ENCODE measurements around the gene CNTNAP3.
"Not testable (repeated sequence)": the region's sequence is repeated elsewhere in the genome, so short reads cannot be mapped to it uniquely, and the experiment has no call there.

CNTNAP3 gene

DNA sequence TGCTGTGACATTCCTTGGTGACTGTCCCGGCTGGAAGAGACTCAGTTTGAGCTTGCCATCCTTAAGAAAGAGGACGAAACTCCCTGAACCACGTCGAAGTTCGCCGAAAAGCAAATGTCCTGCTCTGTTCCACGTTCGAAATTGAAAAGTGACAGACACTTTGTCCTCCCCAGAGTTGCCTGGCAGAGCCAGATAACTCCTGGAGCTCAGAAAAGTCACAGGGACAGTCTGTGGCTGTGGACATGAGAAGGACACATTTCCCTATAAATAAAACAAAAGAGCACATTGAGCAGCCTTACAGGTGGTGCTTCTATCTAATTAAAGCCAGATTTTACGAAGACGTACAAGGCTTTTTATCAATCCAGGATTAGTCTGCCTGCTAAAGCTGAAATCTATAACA is 116.6 kb downstream of the CNTNAP3 start:
- not testable (repeated sequence) for H3K9ac ChIP-seq (ENCODE audit: low read depth in 1 of 2, low read length in 2 of 2); H3K27me3 ChIP-seq (ENCODE audit: control insufficient read depth in 1 of 2, insufficient read depth in 2 of 2, low read length in 2 of 2); H3K4me3 ChIP-seq (ENCODE audit: low read depth in 1 of 2, low read length in 2 of 2); H3K9me3 ChIP-seq (ENCODE audit: control insufficient read depth in 1 of 2, low read length in 2 of 2); H3K4me1 ChIP-seq (ENCODE audit: control insufficient read depth in 1 of 2, insufficient read depth in 2 of 2, low read length in 2 of 2); H3K27ac ChIP-seq (ENCODE audit: low read depth, low read length); H3K36me3 ChIP-seq (ENCODE audit: control insufficient read depth in 1 of 2, insufficient read depth in 2 of 2, low read length in 2 of 2)

DNA sequence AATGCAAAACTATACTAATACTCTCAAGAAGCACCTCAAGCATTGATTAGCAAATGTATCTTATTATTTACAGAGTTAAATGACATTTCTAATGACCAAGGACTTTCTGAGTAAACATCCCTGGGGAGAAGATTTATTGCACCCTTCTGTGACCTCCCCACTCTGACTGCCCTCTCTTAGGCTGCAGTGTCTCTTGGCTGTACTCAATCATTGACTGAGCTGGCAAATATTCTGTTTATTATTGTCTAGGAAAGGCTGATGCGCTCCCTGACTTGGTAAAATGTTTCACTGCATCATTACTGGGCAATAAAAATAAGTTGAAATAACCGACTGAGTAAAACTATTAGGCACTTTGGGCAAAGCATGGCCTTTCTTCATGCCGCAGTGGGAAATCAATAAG is 130.3 kb downstream of the CNTNAP3 start:
- not testable (repeated sequence) for H3K9ac ChIP-seq (ENCODE audit: low read depth in 1 of 2, low read length in 2 of 2); H3K36me3 ChIP-seq (ENCODE audit: control insufficient read depth in 1 of 2, insufficient read depth in 2 of 2, low read length in 2 of 2); H3K4me1 ChIP-seq (ENCODE audit: control insufficient read depth in 1 of 2, insufficient read depth in 2 of 2, low read length in 2 of 2); H3K4me3 ChIP-seq (ENCODE audit: low read depth in 1 of 2, low read length in 2 of 2); H3K9me3 ChIP-seq (ENCODE audit: control insufficient read depth in 1 of 2, low read length in 2 of 2); H3K27me3 ChIP-seq (ENCODE audit: control insufficient read depth in 1 of 2, insufficient read depth in 2 of 2, low read length in 2 of 2); H3K27ac ChIP-seq (ENCODE audit: low read depth, low read length)

DNA sequence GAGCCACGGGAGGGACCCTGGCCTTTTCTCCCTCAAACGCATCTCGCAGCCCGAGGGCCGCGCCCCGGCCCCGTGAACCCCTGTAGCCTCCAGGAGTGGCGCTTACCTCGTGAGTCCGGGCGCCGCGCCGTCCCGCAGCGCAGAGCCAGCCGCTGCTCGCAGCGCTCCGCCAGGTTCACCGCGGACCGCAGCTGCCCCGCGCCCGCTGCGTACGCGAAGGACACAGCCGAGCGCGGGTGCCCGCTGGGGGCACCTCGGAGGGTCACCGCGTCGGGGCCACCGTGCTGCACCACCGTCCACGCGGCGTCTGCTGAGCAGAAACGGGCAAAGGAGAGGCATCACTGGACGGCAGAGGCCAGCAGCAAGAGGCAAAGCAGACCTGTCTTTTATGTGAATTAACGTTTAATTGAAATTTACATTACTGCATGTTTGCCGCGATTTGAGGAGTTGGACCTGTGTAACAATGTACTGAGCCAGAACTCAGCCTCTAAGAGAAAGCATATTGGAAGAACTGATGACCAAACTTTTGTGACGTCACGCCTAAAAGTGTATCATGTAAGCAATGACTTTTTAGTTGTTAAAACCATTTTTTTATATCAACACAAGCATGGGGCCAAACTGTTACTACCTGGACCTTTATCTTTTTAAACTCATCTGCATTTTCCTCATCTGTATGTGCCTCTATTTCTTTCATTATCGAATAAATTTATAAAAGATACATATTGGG is 155.0 kb downstream of the CNTNAP3 start:
- H3K9ac ChIP-seq (ENCODE audit: low read depth in 1 of 2, low read length in 2 of 2); H3K9me3 ChIP-seq (ENCODE audit: control insufficient read depth in 1 of 2, low read length in 2 of 2); H3K4me1 ChIP-seq (ENCODE audit: control insufficient read depth in 1 of 2, insufficient read depth in 2 of 2, low read length in 2 of 2); H3K27me3 ChIP-seq (ENCODE audit: control insufficient read depth in 1 of 2, insufficient read depth in 2 of 2, low read length in 2 of 2); H3K27ac ChIP-seq (ENCODE audit: low read depth, low read length); H3K4me3 ChIP-seq (ENCODE audit: low read depth in 1 of 2, low read length in 2 of 2); H3K36me3 ChIP-seq (ENCODE audit: control insufficient read depth in 1 of 2, insufficient read depth in 2 of 2, low read length in 2 of 2): not testable (repeated sequence)

DNA sequence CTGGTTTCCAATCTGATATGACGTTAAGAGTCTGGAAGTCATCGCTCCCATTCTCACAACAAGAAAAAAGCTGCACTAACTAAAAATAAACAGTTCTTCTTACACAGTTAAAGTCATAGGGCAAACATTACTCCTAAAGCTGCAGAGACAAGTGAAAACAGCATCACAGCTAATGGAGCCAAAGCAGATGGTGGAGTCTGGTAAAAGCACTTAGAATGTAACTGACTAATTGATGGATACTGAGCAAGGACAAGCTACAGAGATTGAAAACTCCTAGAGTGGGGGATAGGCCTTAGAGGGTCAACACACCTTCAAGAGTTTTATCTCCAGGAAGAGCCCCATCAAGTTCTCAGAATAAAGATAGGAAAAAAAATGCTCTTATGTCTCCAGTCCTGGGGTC is 166.6 kb downstream of the CNTNAP3 start:
- H3K9ac ChIP-seq (ENCODE audit: low read depth in 1 of 2, low read length in 2 of 2); H3K36me3 ChIP-seq (ENCODE audit: control insufficient read depth in 1 of 2, insufficient read depth in 2 of 2, low read length in 2 of 2); H3K27ac ChIP-seq (ENCODE audit: low read depth, low read length); H3K4me3 ChIP-seq (ENCODE audit: low read depth in 1 of 2, low read length in 2 of 2); H3K27me3 ChIP-seq (ENCODE audit: control insufficient read depth in 1 of 2, insufficient read depth in 2 of 2, low read length in 2 of 2); H3K4me1 ChIP-seq (ENCODE audit: control insufficient read depth in 1 of 2, insufficient read depth in 2 of 2, low read length in 2 of 2); H3K9me3 ChIP-seq (ENCODE audit: control insufficient read depth in 1 of 2, low read length in 2 of 2): not testable (repeated sequence)

- H3K4me3 ChIP-seq (ENCODE audit: low read depth in 1 of 2, low read length in 2 of 2); H3K9me3 ChIP-seq (ENCODE audit: control insufficient read depth in 1 of 2, low read length in 2 of 2); H3K27me3 ChIP-seq (ENCODE audit: control insufficient read depth in 1 of 2, insufficient read depth in 2 of 2, low read length in 2 of 2); H3K36me3 ChIP-seq (ENCODE audit: control insufficient read depth in 1 of 2, insufficient read depth in 2 of 2, low read length in 2 of 2); H3K9ac ChIP-seq (ENCODE audit: low read depth in 1 of 2, low read length in 2 of 2); H3K27ac ChIP-seq (ENCODE audit: low read depth, low read length); H3K4me1 ChIP-seq (ENCODE audit: control insufficient read depth in 1 of 2, insufficient read depth in 2 of 2, low read length in 2 of 2): not testable (repeated sequence)
Observed at GRCh38 chr9:39111746-39112145, 176.2 kb downstream of the CNTNAP3 start.

DNA sequence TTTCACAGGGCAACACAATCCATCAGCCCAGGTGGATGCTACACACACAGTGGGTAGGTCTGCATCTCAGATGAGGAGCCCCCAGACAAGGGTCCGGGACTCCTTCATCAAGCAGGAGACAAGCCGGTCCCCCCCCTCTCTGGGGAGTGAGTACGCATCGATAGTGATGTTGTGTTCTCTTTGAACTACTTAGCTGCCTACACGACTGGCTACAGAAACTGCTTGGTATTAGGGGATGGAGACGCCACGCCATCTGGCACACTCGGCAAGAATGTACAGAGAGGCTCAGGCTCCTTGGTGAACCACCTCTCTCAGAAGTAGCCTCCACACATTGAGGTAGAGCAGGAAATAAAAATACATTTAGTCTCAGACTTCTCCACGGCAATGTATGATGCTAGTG is 179.8 kb downstream of the CNTNAP3 start:
- no peaks in the 10 kb centered on the region for H3K27me3 ChIP-seq (ENCODE audit: control insufficient read depth in 1 of 2, insufficient read depth in 2 of 2, low read length in 2 of 2)
- H3K27ac ChIP-seq (ENCODE audit: low read depth, low read length) = no peak overlapping the region
- no peak overlapping the region for H3K4me3 ChIP-seq (ENCODE audit: low read depth in 1 of 2, low read length in 2 of 2)
- H3K9me3 ChIP-seq (ENCODE audit: control insufficient read depth in 1 of 2, low read length in 2 of 2) = no peaks in the 10 kb centered on the region
- H3K4me1 ChIP-seq (ENCODE audit: control insufficient read depth in 1 of 2, insufficient read depth in 2 of 2, low read length in 2 of 2) = no peaks in the 10 kb centered on the region
- no peak overlapping the region for H3K9ac ChIP-seq (ENCODE audit: low read depth in 1 of 2, low read length in 2 of 2)
- no peaks in the 10 kb centered on the region for H3K36me3 ChIP-seq (ENCODE audit: control insufficient read depth in 1 of 2, insufficient read depth in 2 of 2, low read length in 2 of 2)

DNA sequence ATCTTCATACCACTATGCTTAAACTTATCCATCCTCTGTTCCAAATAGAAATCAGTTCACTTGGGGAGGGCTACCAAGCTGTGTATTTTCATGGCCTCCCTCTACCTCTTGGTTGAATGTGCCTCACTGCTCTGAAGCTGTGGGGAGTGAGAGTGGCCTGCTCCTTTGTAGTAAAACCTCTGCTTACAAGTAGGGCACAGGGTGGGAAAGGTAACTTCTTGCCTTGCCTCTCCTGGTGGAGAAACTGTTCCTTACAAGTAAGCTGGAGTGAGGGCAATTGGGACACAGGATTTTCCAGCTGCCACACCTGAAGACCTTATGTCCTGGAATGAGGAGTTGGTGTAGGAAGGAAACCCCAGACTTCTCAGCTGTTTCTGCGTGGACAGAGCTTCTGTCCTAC is 190.8 kb downstream of the CNTNAP3 start:
- not testable (repeated sequence) for H3K27ac ChIP-seq (ENCODE audit: low read depth, low read length); H3K9ac ChIP-seq (ENCODE audit: low read depth in 1 of 2, low read length in 2 of 2); H3K4me1 ChIP-seq (ENCODE audit: control insufficient read depth in 1 of 2, insufficient read depth in 2 of 2, low read length in 2 of 2); H3K9me3 ChIP-seq (ENCODE audit: control insufficient read depth in 1 of 2, low read length in 2 of 2); H3K27me3 ChIP-seq (ENCODE audit: control insufficient read depth in 1 of 2, insufficient read depth in 2 of 2, low read length in 2 of 2); H3K4me3 ChIP-seq (ENCODE audit: low read depth in 1 of 2, low read length in 2 of 2); H3K36me3 ChIP-seq (ENCODE audit: control insufficient read depth in 1 of 2, insufficient read depth in 2 of 2, low read length in 2 of 2)

DNA sequence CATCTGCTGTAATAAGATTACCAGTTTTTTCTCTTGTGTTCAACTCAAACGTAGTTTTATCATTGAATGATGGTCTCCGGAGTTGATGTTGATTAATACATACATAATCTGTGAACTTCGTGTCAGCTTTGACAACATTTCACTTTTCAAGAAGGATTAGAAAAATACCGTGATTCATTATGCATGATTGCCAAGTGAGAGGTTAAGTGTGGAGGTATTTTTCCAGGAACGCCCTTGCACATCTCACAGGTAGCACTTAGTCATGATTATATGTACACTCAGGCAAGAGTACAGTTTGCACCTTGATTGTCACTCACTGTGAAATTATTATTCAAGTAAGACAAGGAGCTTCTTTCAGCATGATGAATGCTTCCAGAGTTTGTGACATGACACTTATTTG is 202.7 kb downstream of the CNTNAP3 start:
- H3K27ac ChIP-seq (ENCODE audit: low read depth, low read length); H3K9ac ChIP-seq (ENCODE audit: low read depth in 1 of 2, low read length in 2 of 2); H3K27me3 ChIP-seq (ENCODE audit: control insufficient read depth in 1 of 2, insufficient read depth in 2 of 2, low read length in 2 of 2); H3K36me3 ChIP-seq (ENCODE audit: control insufficient read depth in 1 of 2, insufficient read depth in 2 of 2, low read length in 2 of 2); H3K9me3 ChIP-seq (ENCODE audit: control insufficient read depth in 1 of 2, low read length in 2 of 2); H3K4me3 ChIP-seq (ENCODE audit: low read depth in 1 of 2, low read length in 2 of 2); H3K4me1 ChIP-seq (ENCODE audit: control insufficient read depth in 1 of 2, insufficient read depth in 2 of 2, low read length in 2 of 2): not testable (repeated sequence)

DNA sequence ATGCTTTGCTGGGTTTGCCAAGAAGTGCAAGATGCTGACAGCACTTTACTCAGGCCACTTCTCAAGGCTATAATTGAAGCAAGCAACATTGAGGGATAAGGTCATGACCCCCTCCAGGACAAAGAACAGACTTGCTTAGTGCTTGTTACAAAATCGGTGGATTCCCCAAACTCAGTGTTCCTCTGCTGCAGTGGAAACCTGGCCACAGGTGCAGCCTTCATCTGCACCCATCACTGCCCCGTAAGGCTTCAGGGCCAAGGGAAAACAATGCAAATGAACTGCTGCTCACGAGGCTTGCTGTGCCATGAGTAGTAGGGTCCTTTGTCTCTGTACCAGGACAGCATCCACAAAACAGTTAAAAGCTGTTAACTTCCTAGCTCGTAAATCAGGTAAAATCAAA is 205.4 kb downstream of the CNTNAP3 start:
- not testable (repeated sequence) for H3K36me3 ChIP-seq (ENCODE audit: control insufficient read depth in 1 of 2, insufficient read depth in 2 of 2, low read length in 2 of 2); H3K27me3 ChIP-seq (ENCODE audit: control insufficient read depth in 1 of 2, insufficient read depth in 2 of 2, low read length in 2 of 2); H3K9me3 ChIP-seq (ENCODE audit: control insufficient read depth in 1 of 2, low read length in 2 of 2); H3K27ac ChIP-seq (ENCODE audit: low read depth, low read length); H3K4me1 ChIP-seq (ENCODE audit: control insufficient read depth in 1 of 2, insufficient read depth in 2 of 2, low read length in 2 of 2); H3K4me3 ChIP-seq (ENCODE audit: low read depth in 1 of 2, low read length in 2 of 2); H3K9ac ChIP-seq (ENCODE audit: low read depth in 1 of 2, low read length in 2 of 2)

DNA sequence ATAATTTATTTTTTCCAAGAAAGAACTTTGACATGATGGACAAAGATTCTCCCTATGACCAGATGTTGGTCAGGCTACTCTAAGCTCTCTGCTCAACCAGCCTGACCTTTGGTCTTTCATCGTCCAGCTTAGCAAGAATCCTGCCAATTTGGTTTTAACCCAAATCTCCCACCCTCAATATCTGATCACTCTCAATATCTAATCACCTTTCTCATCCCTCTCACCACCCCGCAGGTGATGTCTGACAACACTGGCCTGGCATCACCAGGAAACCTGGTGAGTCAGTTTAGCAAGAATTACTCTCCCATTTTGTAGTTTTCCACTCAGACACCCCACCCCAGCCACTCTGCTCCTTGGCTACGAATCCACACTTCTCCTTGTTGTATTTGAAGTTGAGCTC is 207.9 kb downstream of the CNTNAP3 start:
- H3K36me3 ChIP-seq (ENCODE audit: control insufficient read depth in 1 of 2, insufficient read depth in 2 of 2, low read length in 2 of 2); H3K4me1 ChIP-seq (ENCODE audit: control insufficient read depth in 1 of 2, insufficient read depth in 2 of 2, low read length in 2 of 2); H3K27ac ChIP-seq (ENCODE audit: low read depth, low read length); H3K9ac ChIP-seq (ENCODE audit: low read depth in 1 of 2, low read length in 2 of 2); H3K27me3 ChIP-seq (ENCODE audit: control insufficient read depth in 1 of 2, insufficient read depth in 2 of 2, low read length in 2 of 2); H3K4me3 ChIP-seq (ENCODE audit: low read depth in 1 of 2, low read length in 2 of 2); H3K9me3 ChIP-seq (ENCODE audit: control insufficient read depth in 1 of 2, low read length in 2 of 2): not testable (repeated sequence)

DNA sequence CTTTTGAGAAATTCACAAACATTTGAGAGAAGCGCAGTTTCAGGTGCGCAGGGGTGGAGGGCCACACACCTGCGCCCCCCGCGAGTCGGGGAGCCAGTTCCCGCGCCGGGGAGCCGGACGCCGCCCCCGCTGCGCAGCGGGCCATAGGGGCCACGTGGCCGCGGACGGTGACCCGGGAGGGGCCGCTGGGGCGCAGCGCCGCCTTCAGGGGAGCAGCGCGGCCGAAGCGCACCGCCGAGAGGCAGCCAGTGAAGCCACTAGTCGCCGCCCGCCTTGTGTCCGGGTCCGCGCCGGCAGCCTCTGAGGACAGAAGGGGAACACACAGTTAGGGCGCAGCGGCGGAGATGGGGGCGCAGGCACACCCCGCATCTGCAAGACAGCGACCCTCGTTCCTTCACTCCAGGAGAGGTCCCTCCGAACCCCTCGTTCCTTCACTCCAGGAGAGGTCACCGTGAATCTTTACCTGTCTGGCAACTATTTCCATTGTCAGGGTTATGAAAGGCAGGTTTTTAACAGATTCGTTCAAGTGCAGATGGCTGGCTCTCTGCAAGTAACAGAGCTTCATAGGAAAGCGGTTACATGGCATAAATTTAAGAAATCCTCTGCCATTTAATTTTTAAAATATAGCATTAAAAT is 209.2 kb downstream of the CNTNAP3 start:
- not testable (repeated sequence) for H3K27ac ChIP-seq (ENCODE audit: low read depth, low read length); H3K9ac ChIP-seq (ENCODE audit: low read depth in 1 of 2, low read length in 2 of 2); H3K4me1 ChIP-seq (ENCODE audit: control insufficient read depth in 1 of 2, insufficient read depth in 2 of 2, low read length in 2 of 2); H3K9me3 ChIP-seq (ENCODE audit: control insufficient read depth in 1 of 2, low read length in 2 of 2); H3K27me3 ChIP-seq (ENCODE audit: control insufficient read depth in 1 of 2, insufficient read depth in 2 of 2, low read length in 2 of 2); H3K36me3 ChIP-seq (ENCODE audit: control insufficient read depth in 1 of 2, insufficient read depth in 2 of 2, low read length in 2 of 2); H3K4me3 ChIP-seq (ENCODE audit: low read depth in 1 of 2, low read length in 2 of 2)

Data from duodenal mucosa (tissue), 2 donors.